ENCODE results near the gene AMDHD2.

Gene AMDHD2

DNA sequence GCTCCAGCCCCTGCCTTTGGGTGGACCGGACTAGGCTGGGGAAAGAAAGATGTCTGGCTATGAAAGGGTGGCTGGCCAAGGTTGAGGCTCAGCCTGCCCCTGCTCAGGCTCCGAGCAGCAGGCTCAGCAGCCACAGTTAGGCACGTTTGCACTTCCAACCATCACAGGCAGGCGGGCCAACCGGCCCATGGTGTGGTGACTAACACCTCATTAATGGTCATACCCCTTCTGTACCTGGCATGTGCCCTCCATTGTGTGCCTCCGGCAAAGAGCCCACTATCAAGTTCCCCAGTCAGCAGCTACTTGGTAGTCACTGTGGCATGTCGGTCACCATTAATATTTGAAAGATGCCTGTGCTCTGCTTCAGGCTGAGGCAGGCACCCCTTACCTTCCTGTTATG is 38.5 kb upstream of the AMDHD2 start:
- Histone ChIP-seq H3K4me2 (ENCODE audit: low read depth, low read length) (no peak overlapping the region), H3K9me3 (replicated peaks; ENCODE audit: insufficient read depth, low read length) (no peaks in the 10 kb centered on the region), H3K4me3 (ENCODE audit: low read length) (no peak overlapping the region), H3K27me3 (replicated peaks; ENCODE audit: insufficient read depth, low read length) (no peaks in the 10 kb centered on the region), H3K9me2 (replicated peaks; ENCODE audit: insufficient read depth, low read length) (no peaks in the 10 kb centered on the region), H3K36me3 (replicated peaks; ENCODE audit: insufficient read depth, low read length) (no peaks in the 10 kb centered on the region), H3K4me1 (ENCODE audit: low read length) (no peaks in the 10 kb centered on the region), H3K9ac (ENCODE audit: low read length) (no peak overlapping the region), H4K20me1 (ENCODE audit: insufficient read depth, low read length) (no peaks in the 10 kb centered on the region), H2AFZ (ENCODE audit: low read length) (no peak overlapping the region), H3F3A (ENCODE audit: insufficient read depth, low read length) (no peaks in the 10 kb centered on the region), H3K27ac (ENCODE audit: low read length) (no peak overlapping the region), H3K79me2 (ENCODE audit: low read length) (peaks cover 16% of the 10 kb centered on the region; the same call in 1 of the 2 replicates)
- no peak for DNase-seq
- TF ChIP-seq, protein P1, sequence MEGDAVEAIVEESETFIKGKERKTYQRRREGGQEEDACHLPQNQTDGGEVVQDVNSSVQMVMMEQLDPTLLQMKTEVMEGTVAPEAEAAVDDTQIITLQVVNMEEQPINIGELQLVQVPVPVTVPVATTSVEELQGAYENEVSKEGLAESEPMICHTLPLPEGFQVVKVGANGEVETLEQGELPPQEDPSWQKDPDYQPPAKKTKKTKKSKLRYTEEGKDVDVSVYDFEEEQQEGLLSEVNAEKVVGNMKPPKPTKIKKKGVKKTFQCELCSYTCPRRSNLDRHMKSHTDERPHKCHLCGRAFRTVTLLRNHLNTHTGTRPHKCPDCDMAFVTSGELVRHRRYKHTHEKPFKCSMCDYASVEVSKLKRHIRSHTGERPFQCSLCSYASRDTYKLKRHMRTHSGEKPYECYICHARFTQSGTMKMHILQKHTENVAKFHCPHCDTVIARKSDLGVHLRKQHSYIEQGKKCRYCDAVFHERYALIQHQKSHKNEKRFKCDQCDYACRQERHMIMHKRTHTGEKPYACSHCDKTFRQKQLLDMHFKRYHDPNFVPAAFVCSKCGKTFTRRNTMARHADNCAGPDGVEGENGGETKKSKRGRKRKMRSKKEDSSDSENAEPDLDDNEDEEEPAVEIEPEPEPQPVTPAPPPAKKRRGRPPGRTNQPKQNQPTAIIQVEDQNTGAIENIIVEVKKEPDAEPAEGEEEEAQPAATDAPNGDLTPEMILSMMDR (IDR thresholded peaks at IDR 0.05; ENCODE audit: low read length): no peak
- TF ChIP-seq EZH2phosphoT487 (IDR thresholded peaks at IDR 0.05; ENCODE audit: low read length) (no peak), EZH2 (optimal IDR thresholded peaks at IDR 0.05; ENCODE audit: low read depth, low read length) (no peak)

DNA sequence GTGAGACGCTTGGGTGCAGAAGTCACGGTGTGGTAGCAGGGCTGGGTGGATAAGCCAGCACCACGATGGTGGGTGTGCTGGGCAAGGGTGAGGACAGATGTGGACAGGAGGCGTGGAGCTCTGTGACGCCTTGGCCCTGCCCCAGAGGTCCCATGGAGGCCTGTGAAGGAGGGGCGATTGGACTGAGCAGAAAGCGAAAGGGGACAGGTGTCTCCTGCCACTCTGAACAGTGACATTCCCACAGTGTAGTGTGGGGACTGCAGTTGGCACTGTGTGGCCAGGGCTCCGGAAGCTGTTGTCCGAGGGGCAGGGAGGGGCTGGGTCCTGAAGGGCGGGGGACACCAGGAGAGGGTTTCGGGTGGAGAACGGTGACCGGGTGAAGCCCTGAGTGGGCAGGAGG is 37.9 kb upstream of the AMDHD2 start:
- Histone ChIP-seq H3K4me3 (ENCODE audit: low read length) (no peak overlapping the region), H3K27ac (ENCODE audit: low read length) (no peak overlapping the region), H3K4me2 (ENCODE audit: low read depth, low read length) (no peak overlapping the region), H2AFZ (ENCODE audit: low read length) (no peak overlapping the region), H3K79me2 (ENCODE audit: low read length) (peaks cover 13% of the 10 kb centered on the region; the same call in 1 of the 2 replicates), H3K9ac (ENCODE audit: low read length) (no peak overlapping the region), H3K27me3 (replicated peaks; ENCODE audit: insufficient read depth, low read length) (no peaks in the 10 kb centered on the region), H3K9me2 (replicated peaks; ENCODE audit: insufficient read depth, low read length) (no peaks in the 10 kb centered on the region), H3K36me3 (replicated peaks; ENCODE audit: insufficient read depth, low read length) (no peaks in the 10 kb centered on the region), H4K20me1 (ENCODE audit: insufficient read depth, low read length) (no peaks in the 10 kb centered on the region), H3K9me3 (replicated peaks; ENCODE audit: insufficient read depth, low read length) (no peaks in the 10 kb centered on the region), H3F3A (ENCODE audit: insufficient read depth, low read length) (no peaks in the 10 kb centered on the region), H3K4me1 (ENCODE audit: low read length) (no peaks in the 10 kb centered on the region)
- TF ChIP-seq EZH2phosphoT487 (IDR thresholded peaks at IDR 0.05; ENCODE audit: low read length): no peak
- TF ChIP-seq, protein P1 (IDR thresholded peaks at IDR 0.05; ENCODE audit: low read length): no peak
- no peak for TF ChIP-seq EZH2 (optimal IDR thresholded peaks at IDR 0.05; ENCODE audit: low read depth, low read length)
- no peak for DNase-seq

DNA sequence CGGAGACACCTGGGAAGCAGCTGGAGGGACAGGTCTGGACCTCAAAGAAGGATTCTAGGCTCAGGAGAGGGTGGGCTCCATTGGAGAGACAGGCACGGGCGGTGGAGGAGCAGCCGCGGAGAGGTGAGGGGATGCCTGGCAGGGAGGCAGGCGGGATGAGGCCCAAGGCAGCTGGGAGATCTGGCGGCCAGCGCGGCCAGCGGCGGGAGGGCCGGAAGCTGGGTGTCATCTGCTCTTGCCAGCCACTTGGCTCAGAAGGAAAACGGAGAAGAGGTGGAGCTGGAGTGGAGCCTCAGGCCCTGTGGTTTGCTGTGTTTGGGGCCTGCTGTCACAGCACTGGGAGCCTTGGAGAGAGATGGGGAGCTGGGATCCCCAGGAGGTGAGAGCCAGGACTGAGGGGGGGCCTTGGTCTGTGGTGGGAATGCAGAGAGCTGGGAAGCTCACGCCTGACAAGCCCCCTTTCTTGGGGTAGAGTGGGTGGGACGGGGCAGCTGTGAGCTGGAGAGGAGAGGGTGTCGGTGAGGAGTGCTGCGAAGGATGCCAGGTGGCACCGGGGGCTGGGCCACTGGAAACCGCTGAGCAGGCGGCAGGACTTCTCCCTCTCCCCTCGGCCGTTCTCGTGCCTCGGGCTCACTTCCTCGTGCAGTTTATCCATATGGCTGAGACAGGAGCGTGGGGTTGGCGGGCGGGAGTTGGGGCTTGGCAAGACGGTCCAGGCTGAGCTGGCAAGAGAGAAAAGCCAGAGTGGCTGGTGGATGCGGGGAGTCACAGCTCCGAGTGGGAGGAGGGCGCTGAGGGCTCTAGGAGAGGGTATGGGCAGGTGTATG is 37.2 kb upstream of the AMDHD2 start:
- H4K20me1 ChIP-seq (ENCODE audit: insufficient read depth, low read length): no peaks in the 10 kb centered on the region
- peaks cover 7% of the 10 kb centered on the region; the same call in 1 of the 2 replicates for H3K79me2 ChIP-seq (ENCODE audit: low read length)
- no peaks in the 10 kb centered on the region for H3K9me3 ChIP-seq (replicated peaks; ENCODE audit: insufficient read depth, low read length)
- H3K4me2 ChIP-seq (ENCODE audit: low read depth, low read length): no peak overlapping the region
- H3F3A ChIP-seq (ENCODE audit: insufficient read depth, low read length): no peaks in the 10 kb centered on the region
- DNase-seq: no peak
- H3K4me1 ChIP-seq (ENCODE audit: low read length): no peaks in the 10 kb centered on the region
- no peak overlapping the region for H3K9ac ChIP-seq (ENCODE audit: low read length)
- TF ChIP-seq EZH2phosphoT487 (IDR thresholded peaks at IDR 0.05; ENCODE audit: low read length) (no peak), EZH2 (optimal IDR thresholded peaks at IDR 0.05; ENCODE audit: low read depth, low read length) (no peak)
- TF ChIP-seq, protein P1 (IDR thresholded peaks at IDR 0.05; ENCODE audit: low read length): no peak
- H2AFZ ChIP-seq (ENCODE audit: low read length): no peak overlapping the region
- H3K27ac ChIP-seq (ENCODE audit: low read length): no peak overlapping the region
- H3K27me3 ChIP-seq (replicated peaks; ENCODE audit: insufficient read depth, low read length): no peaks in the 10 kb centered on the region
- H3K9me2 ChIP-seq (replicated peaks; ENCODE audit: insufficient read depth, low read length): no peaks in the 10 kb centered on the region
- no peak overlapping the region for H3K4me3 ChIP-seq (ENCODE audit: low read length)
- no peaks in the 10 kb centered on the region for H3K36me3 ChIP-seq (replicated peaks; ENCODE audit: insufficient read depth, low read length)

All from MM.1S (cell line).